Neutrophil (primary cell): Measurements from ENCODE around the gene YKT6.

Experiments
- H3K27ac ChIP-seq: fragments of 200-600 bp; sonication (generic); 2 replicates; pipeline ENCODE4 v1.5.1; 2016; ENCODE audit warnings: mild to moderate bottlenecking, moderate library complexity
- H3K27me3 ChIP-seq: fragments of 200-600 bp; sonication (generic); 2 replicates; pipeline ENCODE4 v1.6.0; 2016; ENCODE audit warnings: mild to moderate bottlenecking
- H3K36me3 ChIP-seq: fragments of 200-600 bp; sonication (generic); 2 replicates; pipeline ENCODE4 v1.5.1; 2017
- H3K4me1 ChIP-seq, 2 experiments: fragments of 200-600 bp in 1 of 2; sonication (generic) in 1 of 2; 1 replicate in 1 of 2; 2 replicates in 1 of 2; pipeline versions ENCODE4 v1.5.1 to v1.6.1; 2013 to 2016; ENCODE audit warnings: low read depth in 1 of 2, low read length in 1 of 2, mild to moderate bottlenecking in 1 of 2, moderate library complexity in 1 of 2; ENCODE audit not compliant: control insufficient read depth in 1 of 2, insufficient read depth in 1 of 2
- H3K4me3 ChIP-seq, 2 experiments: fragments of 200-600 bp in 1 of 2; sonication (generic) in 1 of 2; 1 replicate in 1 of 2; 2 replicates in 1 of 2; pipeline ENCODE4 v1.5.1; 2013 to 2016; ENCODE audit warnings: low read depth in 1 of 2, low read length in 1 of 2, mild to moderate bottlenecking in 1 of 2, moderate library complexity in 1 of 2
- H3K9me3 ChIP-seq: fragments of 200-600 bp; sonication (generic); 2 replicates; pipeline ENCODE4 v1.5.1; 2016
- TF ChIP-seq, protein P1 (sequence below): fragments of 200-600 bp; sonication (generic); IDR thresholded peaks from 2 replicates; pipeline ENCODE4 v1.5.1; 2016; ENCODE audit warnings: antibody characterized with exemption

YKT6 gene

DNA sequence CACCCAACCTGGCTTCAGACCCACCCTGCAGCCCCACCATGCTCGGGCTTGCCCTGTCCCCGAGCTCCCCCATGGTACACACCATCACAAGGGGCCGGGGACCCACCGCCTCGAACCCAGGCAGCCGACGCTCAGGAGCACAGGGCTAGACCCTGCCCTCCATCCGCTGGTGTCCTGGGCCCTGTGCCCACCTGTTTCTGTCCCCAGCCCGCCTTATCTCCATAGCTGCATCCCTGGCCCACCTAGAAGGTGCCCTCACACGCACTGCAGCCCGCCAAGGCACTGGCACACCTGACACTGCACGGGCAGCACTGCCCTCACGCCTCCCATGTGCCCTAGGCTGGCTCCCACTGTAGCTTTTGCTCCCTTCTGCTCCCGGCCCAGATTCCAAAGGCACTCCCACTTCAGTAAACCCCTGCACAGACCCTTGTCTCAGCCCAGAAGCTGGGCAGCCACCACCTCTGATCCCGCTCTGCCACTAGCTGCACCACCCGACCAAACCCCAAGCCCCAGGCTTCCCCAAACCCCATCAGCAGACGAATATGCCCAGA lies 17.1 kb downstream of the YKT6 start:
- Histone ChIP-seq H3K27me3 (no peaks in the 10 kb centered on the region), H3K4me3 (no peak overlapping the region), H3K36me3 (peaks cover 26% of the 10 kb centered on the region), H3K27ac (no peak overlapping the region), H3K9me3 (no peaks in the 10 kb centered on the region), H3K4me1 (no peaks in the 10 kb centered on the region)
- TF ChIP-seq, protein P1, sequence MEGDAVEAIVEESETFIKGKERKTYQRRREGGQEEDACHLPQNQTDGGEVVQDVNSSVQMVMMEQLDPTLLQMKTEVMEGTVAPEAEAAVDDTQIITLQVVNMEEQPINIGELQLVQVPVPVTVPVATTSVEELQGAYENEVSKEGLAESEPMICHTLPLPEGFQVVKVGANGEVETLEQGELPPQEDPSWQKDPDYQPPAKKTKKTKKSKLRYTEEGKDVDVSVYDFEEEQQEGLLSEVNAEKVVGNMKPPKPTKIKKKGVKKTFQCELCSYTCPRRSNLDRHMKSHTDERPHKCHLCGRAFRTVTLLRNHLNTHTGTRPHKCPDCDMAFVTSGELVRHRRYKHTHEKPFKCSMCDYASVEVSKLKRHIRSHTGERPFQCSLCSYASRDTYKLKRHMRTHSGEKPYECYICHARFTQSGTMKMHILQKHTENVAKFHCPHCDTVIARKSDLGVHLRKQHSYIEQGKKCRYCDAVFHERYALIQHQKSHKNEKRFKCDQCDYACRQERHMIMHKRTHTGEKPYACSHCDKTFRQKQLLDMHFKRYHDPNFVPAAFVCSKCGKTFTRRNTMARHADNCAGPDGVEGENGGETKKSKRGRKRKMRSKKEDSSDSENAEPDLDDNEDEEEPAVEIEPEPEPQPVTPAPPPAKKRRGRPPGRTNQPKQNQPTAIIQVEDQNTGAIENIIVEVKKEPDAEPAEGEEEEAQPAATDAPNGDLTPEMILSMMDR: no peak

GRCh38 chr7:44218418-44219201 lies 17.8 kb downstream of the YKT6 start:
- Histone ChIP-seq H3K36me3 (peaks cover 19% of the 10 kb centered on the region), H3K27me3 (no peaks in the 10 kb centered on the region), H3K9me3 (no peaks in the 10 kb centered on the region), H3K27ac (no peak overlapping the region), H3K4me1 (no peaks in the 10 kb centered on the region), H3K4me3 (no peak overlapping the region)
- TF ChIP-seq, protein P1: no peak

DNA sequence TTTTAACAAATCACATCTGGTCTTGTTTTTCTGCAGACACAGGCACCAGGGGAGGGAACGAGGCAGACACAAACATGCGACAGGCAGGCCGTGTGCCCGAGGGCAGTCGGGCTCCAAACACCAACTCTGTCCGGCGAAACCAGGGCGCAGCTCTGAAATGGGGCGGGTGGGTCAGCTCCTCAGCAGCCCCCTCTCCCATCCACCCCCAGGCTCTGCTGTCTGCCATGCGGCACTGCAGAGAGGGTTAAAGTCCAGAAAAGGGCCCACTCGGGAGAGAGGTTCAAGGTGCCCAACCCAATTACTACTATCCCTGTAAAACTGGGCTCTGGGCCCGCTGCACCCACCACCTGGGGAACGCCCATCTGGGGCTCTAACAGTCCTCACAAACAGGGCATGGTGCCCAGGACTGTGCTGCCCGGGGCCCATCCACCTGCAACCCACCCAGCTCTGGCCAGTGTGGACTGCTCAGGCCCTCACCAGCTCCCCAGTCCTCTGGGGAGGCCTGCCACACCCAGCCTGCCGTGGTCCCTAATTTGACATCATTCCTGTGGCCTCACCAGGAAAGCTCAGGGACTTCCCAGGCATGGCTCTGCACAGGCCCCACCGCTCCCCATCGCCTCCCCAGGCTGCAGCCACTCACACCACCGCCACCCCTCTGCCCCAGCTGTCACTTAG lies 18.7 kb downstream of the YKT6 start:
- no peak overlapping the region for H3K27ac ChIP-seq
- no peaks in the 10 kb centered on the region for H3K9me3 ChIP-seq
- no peaks in the 10 kb centered on the region for H3K27me3 ChIP-seq
- no peak overlapping the region for H3K4me3 ChIP-seq
- peaks cover 10% of the 10 kb centered on the region for H3K36me3 ChIP-seq
- H3K4me1 ChIP-seq: no peaks in the 10 kb centered on the region
- TF ChIP-seq, protein P1: no peak

GRCh38 chr7:44220046-44220357 lies 19.2 kb downstream of the YKT6 start:
- no peak overlapping the region for H3K27ac ChIP-seq
- H3K36me3 ChIP-seq: peaks cover 5% of the 10 kb centered on the region
- H3K27me3 ChIP-seq: no peaks in the 10 kb centered on the region
- H3K4me1 ChIP-seq: no peaks in the 10 kb centered on the region
- H3K4me3 ChIP-seq: no peak overlapping the region
- no peaks in the 10 kb centered on the region for H3K9me3 ChIP-seq
- TF ChIP-seq, protein P1: no peak

GRCh38 chr7:44220358-44221112 lies 19.8 kb downstream of the YKT6 start:
- no peaks in the 10 kb centered on the region for H3K36me3 ChIP-seq
- H3K4me1 ChIP-seq: no peaks in the 10 kb centered on the region
- H3K27ac ChIP-seq: no peak overlapping the region
- H3K9me3 ChIP-seq: no peaks in the 10 kb centered on the region
- H3K27me3 ChIP-seq: no peaks in the 10 kb centered on the region
- no peak overlapping the region for H3K4me3 ChIP-seq
- TF ChIP-seq, protein P1: no peak
